ENCODE measurements around the gene SKAP1.

GRCh38 chr17:48470388-48471034 is 40.5 kb upstream of the SKAP1 start:
- TF ChIP-seq CTCF (IDR thresholded peaks at IDR 0.05 in 4 of 5, conservative IDR thresholded peaks at IDR 0.05 in 1 of 5), result no peak
- TF ChIP-seq POLR2A (IDR thresholded peaks at IDR 0.05), result no peak

All from gastrocnemius medialis (tissue), 4 donors.